H9 (cell line): ENCODE data around the gene CELSR2. TPM values are rescaled to one million over a fixed set of nuclear protein-coding genes. Genes with fewer than 3 reads are reported as not detected.

Experiments
- DNase-seq: peaks from one replicate; pipeline ENCODE4 v3.0.0-alpha.2; 2017
- H2AFZ ChIP-seq: one replicate; pipeline ENCODE4 v1.6.1; 2013; ENCODE audit warnings: mild to moderate bottlenecking, low read length, control low read depth, moderate library complexity
- H2AK5ac ChIP-seq: 2 replicates; pipeline ENCODE4 v1.6.1; 2013; ENCODE audit warnings: low read length, control low read depth, mixed read lengths; ENCODE audit not compliant: insufficient read length
- H2BK120ac ChIP-seq: one replicate; pipeline ENCODE4 v1.6.1; 2013; ENCODE audit warnings: low read depth, mild to moderate bottlenecking, low read length, control low read depth, inconsistent platforms; ENCODE audit not compliant: poor library complexity, severe bottlenecking
- H2BK12ac ChIP-seq: 2 replicates; pipeline ENCODE4 v1.6.1; 2013; ENCODE audit warnings: low read length, control low read depth, mixed read lengths, low read depth; ENCODE audit not compliant: insufficient read length
- H2BK15ac ChIP-seq: 2 replicates; pipeline ENCODE4 v1.6.1; 2013; ENCODE audit warnings: low read depth, low read length, control low read depth
- H2BK20ac ChIP-seq: one replicate; pipeline ENCODE4 v1.6.1; 2013; ENCODE audit warnings: low read depth, mild to moderate bottlenecking, low read length, control low read depth, inconsistent platforms; ENCODE audit not compliant: poor library complexity, severe bottlenecking
- H2BK5ac ChIP-seq: 2 replicates; pipeline ENCODE4 v1.6.1; 2013; ENCODE audit warnings: low read length, control low read depth, mixed read lengths; ENCODE audit not compliant: insufficient read length
- H3K14ac ChIP-seq: 2 replicates; pipeline ENCODE4 v1.6.1; 2013; ENCODE audit warnings: low read length, control low read depth; ENCODE audit not compliant: insufficient read depth
- H3K18ac ChIP-seq: 2 replicates; pipeline ENCODE4 v1.6.1; 2013; ENCODE audit warnings: low read depth, mild to moderate bottlenecking, mixed read lengths, low read length, control low read depth; ENCODE audit not compliant: insufficient read length
- H3K23ac ChIP-seq: 2 replicates; pipeline ENCODE4 v1.6.1; 2013; ENCODE audit warnings: low read length, control low read depth, mixed read lengths, low read depth; ENCODE audit not compliant: insufficient read length
- H3K23me2 ChIP-seq: 2 replicates; pipeline ENCODE4 v1.6.1; 2013; ENCODE audit warnings: low read depth, mild to moderate bottlenecking, mixed read lengths, low read length, control low read depth; ENCODE audit not compliant: insufficient read length, poor library complexity, severe bottlenecking
- H3K27ac ChIP-seq: 2 replicates; pipeline ENCODE4 v1.5.1; 2013; ENCODE audit warnings: low read length, control low read depth, mixed read lengths, low read depth; ENCODE audit not compliant: insufficient read length
- H3K27me3 ChIP-seq: 2 replicates; pipeline ENCODE4 v1.6.1; 2013; ENCODE audit warnings: low read length, control low read depth, inconsistent platforms; ENCODE audit not compliant: insufficient read depth
- H3K4ac ChIP-seq: 2 replicates; pipeline ENCODE4 v1.6.1; 2013; ENCODE audit warnings: low read depth, mild to moderate bottlenecking, control low read depth, inconsistent platforms, low read length, moderate library complexity
- H3K4me1 ChIP-seq: 2 replicates; pipeline ENCODE4 v1.6.1; 2013; ENCODE audit warnings: low read length, control low read depth, inconsistent platforms; ENCODE audit not compliant: insufficient read depth
- H3K4me2 ChIP-seq: 2 replicates; pipeline ENCODE4 v1.6.1; 2013; ENCODE audit warnings: low read length, control low read depth, mixed read lengths; ENCODE audit not compliant: insufficient read length, insufficient read depth
- H3K56ac ChIP-seq: 2 replicates; pipeline ENCODE4 v1.6.1; 2013; ENCODE audit warnings: low read depth, mild to moderate bottlenecking, mixed read lengths, low read length, control low read depth; ENCODE audit not compliant: insufficient read length
- H3K79me1 ChIP-seq: 2 replicates; pipeline ENCODE4 v1.6.1; 2013; ENCODE audit warnings: low read depth, mild to moderate bottlenecking, moderate library complexity, low read length, control low read depth, inconsistent platforms; ENCODE audit not compliant: insufficient read depth, poor library complexity, severe bottlenecking
- H3K79me2 ChIP-seq: 2 replicates; pipeline ENCODE4 v1.6.1; 2013; ENCODE audit warnings: low read length, control low read depth, inconsistent platforms; ENCODE audit not compliant: insufficient read depth
- H3K9ac ChIP-seq: 2 replicates; pipeline ENCODE4 v1.6.1; 2013; ENCODE audit warnings: low read length, control low read depth, mixed read lengths; ENCODE audit not compliant: insufficient read length; ENCODE audit errors: extremely low read depth
- H3K9me3 ChIP-seq: one replicate; pipeline ENCODE4 v1.6.1; 2013; ENCODE audit warnings: low read depth, low read length, inconsistent platforms; ENCODE audit not compliant: control insufficient read depth
- H3T11ph ChIP-seq: one replicate; pipeline ENCODE4 v1.6.1; 2013; ENCODE audit warnings: mild to moderate bottlenecking, low read length, control low read depth, inconsistent platforms
- H4K20me1 ChIP-seq: one replicate; pipeline ENCODE4 v1.6.1; 2013; ENCODE audit not compliant: control insufficient read depth, insufficient read length, insufficient read depth
- H4K5ac ChIP-seq: 2 replicates; pipeline ENCODE4 v1.6.1; 2013; ENCODE audit warnings: low read depth, mild to moderate bottlenecking, mixed read lengths, low read length, control low read depth; ENCODE audit not compliant: insufficient read length
- H4K8ac ChIP-seq: replicated peaks from 2 replicates; pipeline ENCODE4 v1.6.1; 2013; ENCODE audit warnings: low read length, control low read depth, mixed read lengths, low read depth; ENCODE audit not compliant: insufficient read length
- H4K91ac ChIP-seq: 2 replicates; pipeline ENCODE4 v1.6.1; 2013; ENCODE audit warnings: low read depth, mild to moderate bottlenecking, moderate library complexity, mixed read lengths, low read length, control low read depth; ENCODE audit not compliant: insufficient read length
- H3K27ac Mint-ChIP-seq, 3 experiments: 2 replicates in 2 of 3; 3 replicates in 1 of 3; pipeline ENCODE4 v1.8.0; 2020 to 2021; ENCODE audit warnings: mixed read lengths in 3 of 3, mild to moderate bottlenecking in 1 of 3, moderate library complexity in 1 of 3
- H3K27me3 Mint-ChIP-seq: 2 replicates; pipeline ENCODE4 v1.8.0; 2021; ENCODE audit warnings: low read depth, mild to moderate bottlenecking, moderate library complexity, mixed read lengths
- H3K36me3 Mint-ChIP-seq, 3 experiments: 2 replicates in 2 of 3; 3 replicates in 1 of 3; pipeline ENCODE4 v1.8.0; 2020 to 2021; ENCODE audit warnings: low read depth in 3 of 3, mixed read lengths in 3 of 3; ENCODE audit not compliant: insufficient read depth in 1 of 3
- H3K4me1 Mint-ChIP-seq, 2 experiments: 2 replicates each; pipeline ENCODE4 v1.8.0; 2020; ENCODE audit warnings: mixed read lengths in 2 of 2
- H3K4me3 Mint-ChIP-seq, 2 experiments: 2 replicates in 1 of 2; 3 replicates in 1 of 2; pipeline ENCODE4 v1.8.0; 2020 to 2021; ENCODE audit warnings: mild to moderate bottlenecking in 2 of 2, mixed read lengths in 2 of 2, moderate library complexity in 1 of 2
- H3K9me3 Mint-ChIP-seq, 2 experiments: 2 replicates in 1 of 2; 3 replicates in 1 of 2; pipeline ENCODE4 v1.8.0; 2020; ENCODE audit warnings: mild to moderate bottlenecking in 2 of 2, mixed read lengths in 2 of 2, moderate library complexity in 1 of 2
- WGBS: extraction: QIAGEN DNeasy Blood & Tissue Kit; methylation state at CpG from one replicate; pipeline ENCODE4 v1.1.7; 2013; ENCODE audit warnings: missing lambda C conversion rate, low lambda C conversion rate, mixed read lengths; ENCODE audit not compliant: insufficient read length; ENCODE audit errors: extremely low coverage; 5-methylcytosine and 5-hydroxymethylcytosine counted together
- total RNA-seq: library from RNA; stranded (reverse); gene quantifications from 2 replicates; pipeline ENCODE4 v1.2.1, GENCODE V29; 2021
- TF ChIP-seq, protein P1 (sequence below): fragments of 200-600 bp; sonication (generic); conservative IDR thresholded peaks from 3 replicates; pipeline ENCODE4 v1.8.0; 2021; ENCODE audit warnings: antibody characterized with exemption, mild to moderate bottlenecking

CELSR2 gene
- total RNA-seq, 1 experiment from 2014 or later: 29.2 TPM

DNA sequence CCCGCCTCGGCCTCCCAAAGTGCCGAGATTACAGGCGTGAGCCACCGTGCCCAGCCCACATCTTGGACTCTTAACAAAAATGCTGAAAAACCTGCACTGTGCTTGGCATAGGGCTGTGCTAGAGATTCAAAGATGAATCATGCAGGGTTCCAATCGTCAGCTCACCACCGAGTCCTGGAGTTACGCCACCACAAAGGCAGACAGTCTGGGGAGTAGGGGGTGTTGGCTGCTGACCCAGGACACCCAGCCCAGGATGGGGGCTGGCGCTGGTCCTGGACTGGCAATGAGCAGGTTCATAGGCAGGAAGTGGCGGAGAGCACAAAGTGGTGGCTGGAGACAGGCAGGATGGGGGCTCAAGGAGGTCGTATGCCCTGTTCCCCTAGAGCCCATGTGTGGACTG lies 17.6 kb downstream of the CELSR2 start:
- no CpG with 5 or more reads among the region's 11 CpGs for WGBS
- no peak overlapping the region for H2AK5ac ChIP-seq

More for the DNA sequence above, 17.6 kb downstream of the CELSR2 start:
- Histone ChIP-seq H3K4ac (no peak overlapping the region), H4K20me1 (no peaks in the 10 kb centered on the region), H3K23ac (no peak overlapping the region), H2BK15ac (no peak overlapping the region), H3K4me2 (no peak overlapping the region), H3T11ph (no peak overlapping the region), H3K27ac (no peak overlapping the region), H4K8ac (no peak overlapping the region), H4K91ac (no peak overlapping the region), H3K14ac (no peak overlapping the region), H3K23me2 (no peaks in the 10 kb centered on the region), H3K18ac (no peak overlapping the region), H4K5ac (no peak overlapping the region), H3K56ac (no peak overlapping the region), H3K9me3 (no peaks in the 10 kb centered on the region), H2BK5ac (no peak overlapping the region), H2AFZ (no peak overlapping the region), H2BK20ac (no peak overlapping the region), H3K4me1 (no peaks in the 10 kb centered on the region), H3K9ac (no peak overlapping the region), H2BK120ac (no peak overlapping the region), H3K79me2 (no peaks in the 10 kb centered on the region), H2BK12ac (no peak overlapping the region), H3K79me1 (no peaks in the 10 kb centered on the region), H3K27me3 (no peaks in the 10 kb centered on the region)
- Mint-ChIP-seq H3K9me3 (no peaks in the 10 kb centered on the region; a peak in 1 of 5 replicates), H3K36me3 (peaks cover 9 to 59% (median 42%) of the 10 kb centered on the region in 3 experiments; a peak in 6 of 7 replicates), H3K27me3 (no peaks in the 10 kb centered on the region), H3K4me1 (peaks cover 4 to 10% of the 10 kb centered on the region in 2 experiments; a peak in 3 of 4 replicates), H3K27ac (peak overlapping the region in 1 of 3 experiments; percentile 91; a peak in 1 of 7 replicates), H3K4me3 (no peak overlapping the region)
- TF ChIP-seq, protein P1, sequence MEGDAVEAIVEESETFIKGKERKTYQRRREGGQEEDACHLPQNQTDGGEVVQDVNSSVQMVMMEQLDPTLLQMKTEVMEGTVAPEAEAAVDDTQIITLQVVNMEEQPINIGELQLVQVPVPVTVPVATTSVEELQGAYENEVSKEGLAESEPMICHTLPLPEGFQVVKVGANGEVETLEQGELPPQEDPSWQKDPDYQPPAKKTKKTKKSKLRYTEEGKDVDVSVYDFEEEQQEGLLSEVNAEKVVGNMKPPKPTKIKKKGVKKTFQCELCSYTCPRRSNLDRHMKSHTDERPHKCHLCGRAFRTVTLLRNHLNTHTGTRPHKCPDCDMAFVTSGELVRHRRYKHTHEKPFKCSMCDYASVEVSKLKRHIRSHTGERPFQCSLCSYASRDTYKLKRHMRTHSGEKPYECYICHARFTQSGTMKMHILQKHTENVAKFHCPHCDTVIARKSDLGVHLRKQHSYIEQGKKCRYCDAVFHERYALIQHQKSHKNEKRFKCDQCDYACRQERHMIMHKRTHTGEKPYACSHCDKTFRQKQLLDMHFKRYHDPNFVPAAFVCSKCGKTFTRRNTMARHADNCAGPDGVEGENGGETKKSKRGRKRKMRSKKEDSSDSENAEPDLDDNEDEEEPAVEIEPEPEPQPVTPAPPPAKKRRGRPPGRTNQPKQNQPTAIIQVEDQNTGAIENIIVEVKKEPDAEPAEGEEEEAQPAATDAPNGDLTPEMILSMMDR: no peak
- DNase-seq: no peak
